Skeletal muscle cell (primary cell): ENCODE results near the gene GPR119.
A peak's percentile ranks its signal among the peaks of the same experiment; 100 is the strongest.
"Not testable (repeated sequence)": the region's sequence is repeated elsewhere in the genome, so short reads cannot be mapped to it uniquely, and the experiment has no call there.

Experiments used
- DNase-seq: peaks from one replicate; pipeline ENCODE4 v3.0.0-alpha.2; 2010; ENCODE audit warnings: low read depth
- H3K4me3 ChIP-seq: 2 replicates; pipeline ENCODE4 v1.5.1; 2011; ENCODE audit warnings: low read depth, mild to moderate bottlenecking, control low read depth, low read length, moderate library complexity

GPR119 gene

GRCh38 chrX:130343411-130343810, 42.1 kb downstream of the GPR119 start:
- DNase-seq: no peak
- H3K4me3 ChIP-seq: no peak overlapping the region

GRCh38 chrX:130340271-130340670, 45.2 kb downstream of the GPR119 start:
- peak overlapping the region; percentile 73 for H3K4me3 ChIP-seq
- DNase-seq: no peak

GRCh38 chrX:130339408-130340222, 45.9 kb downstream of the GPR119 start, which contains the start of gene SLC25A14:
SLC25A14 (plus strand) TSS chrX:130339919; CDS start chrX:130340279, 360 bp downstream.
- DNase-seq: peak; percentile 28

GRCh38 chrX:130338869-130339268, 46.6 kb downstream of the GPR119 start:
- H3K4me3 ChIP-seq: peak overlapping the region; percentile 73
- DNase-seq: not testable (repeated sequence)

More at GRCh38 chrX:130339408-130340222, 45.9 kb downstream of the GPR119 start, which contains the start of gene SLC25A14:
- peak within 1 kb of the TSS; percentile 73 for H3K4me3 ChIP-seq

GRCh38 chrX:130336531-130336930, 48.9 kb downstream of the GPR119 start:
- no peak overlapping the region for H3K4me3 ChIP-seq
- no peak for DNase-seq
